Immature natural killer cell (primary cell): ENCODE data around the gene VIM. TPM values are rescaled to one million over a fixed set of nuclear protein-coding genes. Genes with fewer than 3 reads are reported as not detected.

Experiments
- DNase-seq, 3 donors: peaks; one replicate each; pipeline ENCODE4 v3.0.0; 2022; ENCODE audit warnings: mixed read lengths in 1 of 3
- H3K27ac Mint-ChIP-seq, 6 donors: one replicate each; pipeline ENCODE4 v1.8.0; 2020; ENCODE audit warnings: mixed read lengths in 6 of 6, mild to moderate bottlenecking in 5 of 6, inconsistent platforms in 4 of 6, moderate library complexity in 3 of 6
- H3K27me3 Mint-ChIP-seq, 3 donors: one replicate each; pipeline ENCODE4 v1.8.0; 2020 to 2021; ENCODE audit warnings: low read depth in 3 of 3, mild to moderate bottlenecking in 3 of 3, mixed read lengths in 3 of 3, moderate library complexity in 3 of 3, inconsistent platforms in 1 of 3
- H3K36me3 Mint-ChIP-seq, 3 donors: one replicate each; pipeline ENCODE4 v1.8.0; 2020; ENCODE audit warnings: mixed read lengths in 3 of 3, inconsistent platforms in 2 of 3, mild to moderate bottlenecking in 2 of 3
- H3K4me1 Mint-ChIP-seq, 2 donors: one replicate each; pipeline ENCODE4 v1.8.0; 2020; ENCODE audit warnings: inconsistent platforms in 2 of 2, mild to moderate bottlenecking in 2 of 2, mixed read lengths in 2 of 2, moderate library complexity in 1 of 2
- H3K4me3 Mint-ChIP-seq, 5 donors: one replicate each; pipeline ENCODE4 v1.8.0; 2020; ENCODE audit warnings: mild to moderate bottlenecking in 5 of 5, mixed read lengths in 5 of 5, inconsistent platforms in 3 of 5, moderate library complexity in 3 of 5
- H3K9me3 Mint-ChIP-seq, 6 donors: one replicate each; pipeline ENCODE4 v1.8.0; 2020; ENCODE audit warnings: mild to moderate bottlenecking in 6 of 6, mixed read lengths in 6 of 6, inconsistent platforms in 4 of 6, moderate library complexity in 3 of 6
- polyA plus RNA-seq, 3 donors: library from polyadenylated mRNA; unstranded; fragments of 300-500 nt; fragmentation: Illumina TruSeq; gene quantifications; one replicate each; pipeline ENCODE4 v1.2.3, GENCODE V29; 2021

The VIM gene
- polyA plus RNA-seq = 100 to 1,000 TPM in 2 of 3 donors, 10 to 100 TPM in 1; 61.5 to 183 (median 142) TPM

DNA sequence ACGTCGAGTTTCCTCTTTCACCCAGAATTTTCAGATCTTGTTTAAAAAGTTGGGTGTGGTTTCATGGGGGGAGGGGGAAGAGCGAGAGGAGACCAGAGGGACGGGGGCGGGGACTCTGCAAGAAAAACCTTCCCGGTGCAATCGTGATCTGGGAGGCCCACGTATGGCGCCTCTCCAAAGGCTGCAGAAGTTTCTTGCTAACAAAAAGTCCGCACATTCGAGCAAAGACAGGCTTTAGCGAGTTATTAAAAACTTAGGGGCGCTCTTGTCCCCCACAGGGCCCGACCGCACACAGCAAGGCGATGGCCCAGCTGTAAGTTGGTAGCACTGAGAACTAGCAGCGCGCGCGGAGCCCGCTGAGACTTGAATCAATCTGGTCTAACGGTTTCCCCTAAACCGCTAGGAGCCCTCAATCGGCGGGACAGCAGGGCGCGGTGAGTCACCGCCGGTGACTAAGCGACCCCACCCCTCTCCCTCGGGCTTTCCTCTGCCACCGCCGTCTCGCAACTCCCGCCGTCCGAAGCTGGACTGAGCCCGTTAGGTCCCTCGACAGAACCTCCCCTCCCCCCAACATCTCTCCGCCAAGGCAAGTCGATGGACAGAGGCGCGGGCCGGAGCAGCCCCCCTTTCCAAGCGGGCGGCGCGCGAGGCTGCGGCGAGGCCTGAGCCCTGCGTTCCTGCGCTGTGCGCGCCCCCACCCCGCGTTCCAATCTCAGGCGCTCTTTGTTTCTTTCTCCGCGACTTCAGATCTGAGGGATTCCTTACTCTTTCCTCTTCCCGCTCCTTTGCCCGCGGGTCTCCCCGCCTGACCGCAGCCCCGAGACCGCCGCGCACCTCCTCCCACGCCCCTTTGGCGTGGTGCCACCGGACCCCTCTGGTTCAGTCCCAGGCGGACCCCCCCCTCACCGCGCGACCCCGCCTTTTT lies at the start of gene VIM:
Gene VIM, plus strand, starts transcription at position 151 of the 925 bp plus-strand sequence. CDS start 1,182 bp downstream, outside the sequence.
- DNase-seq = peak; percentile 74 to 78 (median 77)
- Mint-ChIP-seq H3K36me3 (peaks cover 0 to 5% (median 0%) of the 10 kb centered on the region in 3 donors), H3K9me3 (no peaks in the 10 kb centered on the region), H3K27me3 (peaks cover 27 to 35% (median 27%) of the 10 kb centered on the region in 3 donors), H3K4me3 (peak within 1 kb of the TSS; percentile 86 to 94 (median 92)), H3K27ac (peak within 1 kb of the TSS; percentile 84 to 98 (median 96)), H3K4me1 (peaks cover 38 to 49% of the 10 kb centered on the region in 2 donors)

DNA sequence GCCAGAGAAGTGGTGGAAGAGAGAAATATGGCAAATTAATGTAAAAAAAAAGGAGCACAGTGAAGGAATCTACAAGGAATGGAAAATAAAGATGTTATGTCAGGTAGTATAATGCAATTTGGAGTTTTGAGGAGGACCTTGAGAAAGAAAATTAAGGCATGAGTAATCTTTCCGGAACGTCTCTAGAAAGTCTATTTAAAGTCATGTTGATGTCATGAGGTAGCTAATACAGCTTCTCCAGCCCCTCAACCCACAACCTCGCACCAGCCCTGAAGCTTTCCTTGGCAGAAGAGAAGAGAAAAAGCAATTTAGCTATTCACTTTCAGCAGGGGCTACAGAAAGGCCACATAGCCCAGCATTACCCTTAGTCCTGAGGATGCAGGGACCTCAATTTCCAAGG lies 49.0 kb upstream of the VIM start:
- H3K4me1 Mint-ChIP-seq = peaks cover 11 to 16% of the 10 kb centered on the region in 2 donors

DNA sequence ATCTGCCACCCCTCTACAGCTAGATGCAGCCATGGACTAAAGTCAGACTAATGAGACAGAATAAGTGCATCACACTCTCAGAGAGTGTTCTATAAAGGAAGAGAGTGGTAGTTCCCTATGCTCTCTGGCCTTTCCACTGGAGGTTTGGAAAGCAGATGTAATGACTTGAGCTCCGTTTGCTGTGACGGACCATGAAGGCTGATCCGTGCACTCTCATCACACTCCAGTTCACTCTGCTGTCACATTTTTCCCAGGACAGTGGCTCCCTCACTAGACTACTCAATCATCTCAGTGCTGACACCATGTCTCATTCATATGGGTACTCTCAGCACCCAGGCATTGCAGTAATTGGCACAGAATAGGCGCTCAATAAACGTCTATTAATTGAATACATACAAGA lies 46.9 kb upstream of the VIM start:
- DNase-seq = no peak
- H3K4me1 Mint-ChIP-seq = peaks cover 1 to 3% of the 10 kb centered on the region in 2 donors
- no peak overlapping the region for H3K4me3 Mint-ChIP-seq
- peaks cover 0 to 2% (median 0%) of the 10 kb centered on the region in 3 donors for H3K27me3 Mint-ChIP-seq
- no peaks in the 10 kb centered on the region for H3K36me3 Mint-ChIP-seq
- no peak overlapping the region for H3K27ac Mint-ChIP-seq
- no peaks in the 10 kb centered on the region for H3K9me3 Mint-ChIP-seq

More for the DNA sequence above, 49.0 kb upstream of the VIM start:
- Mint-ChIP-seq H3K4me3 (no peak overlapping the region), H3K9me3 (no peaks in the 10 kb centered on the region), H3K36me3 (peaks cover 0 to 3% (median 0%) of the 10 kb centered on the region in 3 donors), H3K27me3 (peaks cover 0 to 2% (median 0%) of the 10 kb centered on the region in 3 donors), H3K27ac (no peak overlapping the region)
- no peak for DNase-seq

DNA sequence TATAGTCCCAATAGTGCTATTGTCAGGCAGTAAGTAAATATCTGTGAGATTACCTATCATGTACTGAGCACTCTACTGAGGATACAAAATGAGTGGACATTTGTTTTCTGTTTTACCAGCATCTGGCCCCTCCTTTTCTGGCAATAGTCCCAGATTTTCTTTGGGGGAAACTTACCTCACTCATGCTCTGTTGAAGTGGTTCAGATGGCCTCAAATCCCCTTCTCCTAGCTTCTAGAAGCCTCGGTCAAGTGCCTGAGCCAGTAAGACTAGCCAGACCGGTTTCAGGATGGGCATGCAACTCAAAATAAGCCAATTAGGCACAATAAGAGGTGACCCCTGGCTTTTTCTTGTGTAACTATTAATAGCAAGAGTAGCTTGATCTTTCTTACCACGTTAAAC lies 46.3 kb upstream of the VIM start:
- H3K4me3 Mint-ChIP-seq = no peak overlapping the region
- no peak overlapping the region for H3K27ac Mint-ChIP-seq
- H3K27me3 Mint-ChIP-seq = peaks cover 0 to under 1% (median 0%) of the 10 kb centered on the region in 3 donors
- no peaks in the 10 kb centered on the region for H3K9me3 Mint-ChIP-seq
- no peak for DNase-seq
- H3K4me1 Mint-ChIP-seq = no peaks in the 10 kb centered on the region
- no peaks in the 10 kb centered on the region for H3K36me3 Mint-ChIP-seq

DNA sequence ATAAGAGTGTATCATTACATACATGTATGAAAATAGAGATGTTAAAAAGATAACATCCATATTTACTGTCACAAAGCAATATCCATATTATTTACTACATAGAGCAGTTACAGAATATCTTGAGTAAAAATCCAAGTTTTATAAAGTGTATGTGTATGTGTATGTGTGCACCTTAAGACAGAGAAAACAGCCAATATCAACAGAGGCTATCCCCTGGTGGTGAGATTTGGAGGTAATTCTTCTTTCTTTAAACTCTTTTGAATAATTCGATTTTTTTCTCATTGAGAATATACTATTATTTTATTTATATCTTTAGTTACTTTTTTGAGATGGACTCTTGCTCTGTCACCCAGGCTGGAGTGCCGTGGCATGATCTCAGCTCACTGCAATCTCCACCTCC lies 44.9 kb upstream of the VIM start:
- no peak for DNase-seq
- Mint-ChIP-seq H3K27ac (no peak overlapping the region), H3K27me3 (no peaks in the 10 kb centered on the region), H3K9me3 (no peaks in the 10 kb centered on the region), H3K36me3 (no peaks in the 10 kb centered on the region), H3K4me1 (no peaks in the 10 kb centered on the region), H3K4me3 (no peak overlapping the region)

DNA sequence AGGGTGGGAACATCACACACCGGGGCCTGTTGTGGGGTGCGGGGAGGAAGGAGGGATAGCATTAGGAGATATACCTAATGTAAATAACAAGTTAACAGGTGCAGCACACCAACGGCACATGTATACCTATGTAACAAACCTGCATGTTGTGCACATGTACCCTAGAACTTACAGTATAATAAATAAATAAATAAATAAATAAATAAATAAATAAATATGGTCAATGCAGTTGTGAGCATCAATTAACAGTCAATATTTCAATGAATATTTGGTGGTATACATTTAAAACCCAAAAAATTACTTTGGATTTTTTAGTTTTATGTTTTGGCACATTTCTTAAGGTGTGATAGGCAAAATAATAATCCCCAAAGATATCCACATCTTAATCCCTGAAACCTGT lies 42.2 kb upstream of the VIM start:
- H3K27me3 Mint-ChIP-seq = peaks cover 0 to under 1% (median 0%) of the 10 kb centered on the region in 3 donors
- H3K4me3 Mint-ChIP-seq = no peak overlapping the region
- peaks cover 0 to 4% (median 0%) of the 10 kb centered on the region in 3 donors for H3K36me3 Mint-ChIP-seq
- DNase-seq = no peak
- no peak overlapping the region for H3K27ac Mint-ChIP-seq
- H3K9me3 Mint-ChIP-seq = peaks cover 0 to 2% (median 0%) of the 10 kb centered on the region in 6 donors
- H3K4me1 Mint-ChIP-seq = no peaks in the 10 kb centered on the region

DNA sequence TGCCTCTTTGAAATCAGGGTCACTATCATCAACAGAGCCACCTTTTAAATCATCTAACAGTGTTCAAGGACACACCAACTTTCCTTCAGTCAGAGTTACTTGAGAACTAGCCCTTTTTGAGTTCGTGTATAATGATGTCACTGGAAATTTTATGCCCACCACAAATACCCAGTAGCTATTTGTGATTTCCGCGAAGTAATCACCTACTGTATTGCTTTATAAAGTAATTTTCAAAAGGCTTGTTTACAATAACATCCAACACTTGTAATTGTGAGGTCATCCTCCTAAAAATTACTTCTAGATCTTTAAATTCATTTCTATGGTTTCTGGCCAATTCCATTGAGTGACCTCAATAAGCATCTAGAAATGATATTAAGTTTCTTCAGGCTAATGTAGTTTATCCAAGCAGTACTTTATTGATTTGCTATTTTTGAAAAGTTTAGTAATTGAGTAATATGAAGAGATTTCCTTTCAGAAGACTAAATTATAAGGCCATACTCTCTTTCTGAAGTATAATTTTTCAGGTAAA lies 39.3 kb upstream of the VIM start:
- H3K4me3 Mint-ChIP-seq = no peak overlapping the region
- peaks cover 0 to 2% (median 0%) of the 10 kb centered on the region in 3 donors for H3K27me3 Mint-ChIP-seq
- no peak for DNase-seq
- H3K27ac Mint-ChIP-seq = no peak overlapping the region
- H3K4me1 Mint-ChIP-seq = no peaks in the 10 kb centered on the region
- H3K36me3 Mint-ChIP-seq = peaks cover 0 to 14% (median 3%) of the 10 kb centered on the region in 3 donors
- peaks cover 0 to 2% (median 0%) of the 10 kb centered on the region in 6 donors for H3K9me3 Mint-ChIP-seq

DNA sequence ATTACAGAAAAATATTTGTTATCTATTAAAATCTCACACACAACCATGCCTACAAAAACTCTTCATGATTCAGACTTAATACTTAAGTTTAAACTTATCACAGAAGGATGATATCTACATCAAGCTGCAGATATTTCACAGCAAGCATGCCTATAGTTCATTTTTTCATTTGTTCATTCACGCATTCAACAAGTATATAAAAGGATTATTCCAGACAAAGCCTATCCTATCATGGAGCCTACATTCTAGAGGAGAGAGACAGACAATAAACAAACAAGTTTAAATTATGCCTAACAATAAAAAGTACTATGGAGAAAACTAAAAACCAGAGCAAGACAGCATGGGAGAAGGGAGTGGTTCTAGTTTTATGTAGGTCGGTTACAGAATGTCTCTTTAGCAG lies 37.4 kb upstream of the VIM start:
- no peak for DNase-seq
- H3K4me1 Mint-ChIP-seq = no peaks in the 10 kb centered on the region
- H3K27ac Mint-ChIP-seq = peak overlapping the region in 1 of 6 donors; percentile 7
- peaks cover 0 to 2% (median 0%) of the 10 kb centered on the region in 6 donors for H3K9me3 Mint-ChIP-seq
- H3K4me3 Mint-ChIP-seq = no peak overlapping the region
- H3K27me3 Mint-ChIP-seq = peaks cover 0 to 2% (median 0%) of the 10 kb centered on the region in 3 donors
- peaks cover 0 to 18% (median 3%) of the 10 kb centered on the region in 3 donors for H3K36me3 Mint-ChIP-seq

DNA sequence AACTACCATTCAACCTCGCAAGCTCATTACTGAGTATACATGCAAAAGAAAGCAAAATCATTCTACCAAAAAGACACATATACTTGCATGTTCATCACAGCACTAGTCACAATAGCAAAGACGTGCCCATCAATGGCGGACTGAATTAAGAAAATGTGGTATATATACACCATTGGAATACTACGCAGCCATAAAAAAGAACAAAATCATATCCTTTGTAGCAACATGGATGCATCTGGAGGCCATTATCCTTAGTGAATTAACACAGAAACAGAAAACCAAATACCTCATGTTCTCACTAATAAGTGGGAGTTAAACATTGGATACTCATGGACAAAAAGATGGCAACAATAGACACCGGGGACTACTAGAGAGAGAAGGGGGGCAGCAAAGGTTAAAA lies 33.0 kb upstream of the VIM start:
- Mint-ChIP-seq H3K27me3 (peaks cover 0 to 2% (median 0%) of the 10 kb centered on the region in 3 donors), H3K4me3 (no peak overlapping the region), H3K4me1 (peaks cover 2 to 9% of the 10 kb centered on the region in 2 donors), H3K36me3 (peaks cover 0 to 18% (median 3%) of the 10 kb centered on the region in 3 donors), H3K27ac (no peak overlapping the region), H3K9me3 (peaks cover 0 to 2% (median 0%) of the 10 kb centered on the region in 6 donors)
- DNase-seq = no peak

DNA sequence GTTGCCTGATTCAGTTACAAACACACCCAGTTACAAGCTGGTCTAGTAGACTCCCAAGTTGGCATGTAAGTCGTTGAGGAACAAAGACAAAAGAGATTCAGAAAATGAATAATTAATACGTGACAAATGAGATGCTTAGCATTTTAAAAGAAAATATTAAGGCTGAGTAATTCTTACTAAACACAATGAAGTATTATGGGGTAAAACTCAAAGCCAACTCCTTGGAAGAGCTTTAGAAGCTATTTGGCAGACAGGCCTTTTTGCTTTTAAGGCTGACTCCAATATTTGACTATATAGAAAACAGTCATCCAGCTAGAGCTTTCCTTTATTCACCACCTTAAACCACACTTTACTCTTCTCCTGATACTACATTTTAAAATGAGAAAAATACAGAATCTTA lies 32.0 kb upstream of the VIM start:
- peaks cover 12 to 19% of the 10 kb centered on the region in 2 donors for H3K4me1 Mint-ChIP-seq
- DNase-seq = no peak
- no peak overlapping the region for H3K4me3 Mint-ChIP-seq
- no peaks in the 10 kb centered on the region for H3K9me3 Mint-ChIP-seq
- peaks cover 0 to 3% (median 0%) of the 10 kb centered on the region in 3 donors for H3K27me3 Mint-ChIP-seq
- peaks cover 0 to 14% (median 3%) of the 10 kb centered on the region in 3 donors for H3K36me3 Mint-ChIP-seq
- no peak overlapping the region for H3K27ac Mint-ChIP-seq

DNA sequence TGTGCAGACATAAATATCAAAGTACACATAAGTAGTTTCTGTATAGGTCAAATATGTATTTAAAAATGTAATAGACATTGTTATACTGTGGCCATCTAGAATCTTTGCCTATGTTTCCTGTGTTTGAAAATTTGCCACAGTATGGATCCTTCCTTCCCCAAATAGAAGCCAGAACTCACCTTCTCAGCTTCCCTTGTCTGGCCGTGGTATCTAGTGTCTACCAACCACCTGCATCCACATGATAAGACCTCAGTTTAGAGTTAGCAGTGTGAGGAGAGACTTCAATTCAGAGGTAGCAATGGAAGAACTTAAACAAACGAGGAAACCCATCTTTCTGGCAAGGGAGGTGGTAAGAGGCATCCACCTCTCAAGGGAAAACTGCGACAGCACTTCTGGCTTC lies 31.5 kb upstream of the VIM start:
- peaks cover 0 to 14% (median 0%) of the 10 kb centered on the region in 3 donors for H3K36me3 Mint-ChIP-seq
- peaks cover 17 to 24% of the 10 kb centered on the region in 2 donors for H3K4me1 Mint-ChIP-seq
- H3K27ac Mint-ChIP-seq = no peak overlapping the region
- H3K4me3 Mint-ChIP-seq = no peak overlapping the region
- no peak for DNase-seq
- no peaks in the 10 kb centered on the region for H3K9me3 Mint-ChIP-seq
- H3K27me3 Mint-ChIP-seq = peaks cover 0 to 7% (median 4%) of the 10 kb centered on the region in 3 donors

DNA sequence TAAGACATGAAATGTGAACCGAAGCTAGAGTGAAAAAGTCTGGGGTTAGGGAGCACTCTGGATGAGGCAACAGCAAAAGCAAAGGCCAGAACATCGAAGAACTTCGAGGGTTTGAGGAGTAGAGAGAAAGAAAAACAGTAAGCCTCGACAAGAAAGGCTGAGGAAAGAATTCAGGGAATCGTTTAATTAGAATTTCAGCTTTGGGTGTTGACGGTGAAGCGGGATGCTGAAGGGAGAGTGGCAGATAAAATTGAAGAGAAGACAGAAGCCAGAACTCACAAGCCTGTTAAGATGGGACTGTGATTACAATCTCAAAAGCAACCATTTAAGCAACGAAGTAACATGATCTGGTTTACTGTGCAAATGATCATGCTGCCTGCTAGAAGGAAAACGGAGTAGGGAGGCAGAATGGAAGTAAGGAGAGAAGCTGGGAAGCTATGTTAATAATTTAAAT lies 28.7 kb upstream of the VIM start:
- Mint-ChIP-seq H3K4me1 (peaks cover 19 to 33% of the 10 kb centered on the region in 2 donors), H3K9me3 (no peaks in the 10 kb centered on the region), H3K36me3 (no peaks in the 10 kb centered on the region), H3K27me3 (peaks cover 0 to 9% (median 7%) of the 10 kb centered on the region in 3 donors), H3K4me3 (peak overlapping the region in 4 of 5 donors; percentile 8 to 42 (median 22)), H3K27ac (peak overlapping the region in 4 of 6 donors; percentile 3 to 73 (median 48))
- no peak for DNase-seq

DNA sequence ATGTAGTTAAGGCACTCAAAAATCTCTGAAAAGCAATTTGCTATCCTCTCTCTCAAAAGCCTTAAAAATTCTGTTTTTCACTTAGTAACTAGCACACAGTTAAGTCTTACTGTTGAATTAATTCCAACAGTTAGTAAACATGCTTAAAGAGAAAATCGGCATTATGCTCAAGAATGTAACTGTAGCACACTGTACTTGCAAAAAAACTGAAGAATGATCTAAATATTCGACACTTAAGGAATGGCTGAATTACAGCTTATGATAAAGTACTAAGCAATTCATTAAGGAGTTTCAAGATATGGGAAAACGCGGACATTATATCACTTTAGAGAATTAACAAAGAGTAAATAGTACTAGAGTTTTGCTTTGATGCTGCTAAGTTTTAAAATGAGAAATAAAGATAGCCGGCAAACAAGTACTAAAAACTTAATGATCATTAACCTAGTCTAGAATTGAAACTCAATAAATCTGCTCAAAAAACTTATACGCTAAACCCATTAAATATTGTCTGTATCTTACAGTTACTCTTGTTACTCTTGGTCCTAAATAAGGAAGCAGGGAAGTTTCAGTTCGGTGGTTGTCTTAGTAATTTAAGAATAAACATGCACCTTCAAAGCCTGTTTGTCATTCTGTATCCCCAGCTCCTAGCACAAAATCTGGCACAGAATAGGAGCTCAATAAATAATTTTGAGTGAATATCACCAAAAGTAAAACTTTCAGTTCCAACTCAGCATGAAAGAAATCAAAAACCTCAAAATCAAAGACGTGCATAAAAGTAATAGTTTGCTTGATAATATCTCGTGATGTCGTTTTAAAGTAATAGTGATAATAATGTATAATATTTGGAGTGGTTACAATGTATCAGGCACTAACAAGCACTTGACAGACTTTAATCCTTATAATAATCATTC lies 27.8 kb upstream of the VIM start:
- DNase-seq = no peak
- H3K9me3 Mint-ChIP-seq = no peaks in the 10 kb centered on the region

More for the DNA sequence above, 27.8 kb upstream of the VIM start:
- H3K36me3 Mint-ChIP-seq = no peaks in the 10 kb centered on the region
- H3K4me1 Mint-ChIP-seq = peaks cover 19 to 33% of the 10 kb centered on the region in 2 donors
- peak overlapping the region; percentile 92 to 98 (median 95) for H3K27ac Mint-ChIP-seq
- H3K4me3 Mint-ChIP-seq = peak overlapping the region; percentile 90 to 99 (median 97)
- peaks cover 0 to 9% (median 7%) of the 10 kb centered on the region in 3 donors for H3K27me3 Mint-ChIP-seq
